GM19193 (cell line): ENCODE results near the gene HMX3.

Experiments
- POLR2A ChIP-seq: IDR thresholded peaks from 4 replicates; pipeline ENCODE4 v1.6.1; 2011; ENCODE audit not compliant: insufficient read depth, insufficient read length; ENCODE audit errors: extremely low read depth

The HMX3 gene

GRCh38 chr10:123135415-123136141 is at the start of gene HMX3:
Gene HMX3 (plus strand): TSS chr10:123135970. CDS start chr10:123136051, 81 bp downstream.
- TF ChIP-seq POLR2A: no peak

- no peak for TF ChIP-seq POLR2A
These were observed 49.5 kb upstream of the HMX3 start for GRCh38 chr10:123086281-123086680.

DNA sequence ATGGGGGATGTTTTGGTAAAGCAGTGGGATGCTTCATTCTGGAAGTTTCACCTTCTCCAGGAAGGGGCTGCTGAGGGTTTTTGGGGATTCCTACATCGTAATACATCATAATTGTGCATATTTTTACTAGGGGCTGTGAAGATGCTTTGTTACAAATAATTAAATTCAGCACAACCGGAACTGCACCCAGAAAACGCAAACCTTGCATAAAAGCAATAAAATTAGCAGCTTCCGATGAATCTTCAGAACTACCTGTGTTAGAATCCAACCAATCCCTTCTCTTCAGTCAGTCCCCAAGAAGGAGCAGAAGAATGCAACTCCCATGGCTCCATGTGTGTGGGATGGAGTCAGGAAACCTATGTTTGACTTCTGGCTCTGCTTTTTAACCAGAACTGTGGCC is 48.4 kb upstream of the HMX3 start:
- no peak for TF ChIP-seq POLR2A

DNA sequence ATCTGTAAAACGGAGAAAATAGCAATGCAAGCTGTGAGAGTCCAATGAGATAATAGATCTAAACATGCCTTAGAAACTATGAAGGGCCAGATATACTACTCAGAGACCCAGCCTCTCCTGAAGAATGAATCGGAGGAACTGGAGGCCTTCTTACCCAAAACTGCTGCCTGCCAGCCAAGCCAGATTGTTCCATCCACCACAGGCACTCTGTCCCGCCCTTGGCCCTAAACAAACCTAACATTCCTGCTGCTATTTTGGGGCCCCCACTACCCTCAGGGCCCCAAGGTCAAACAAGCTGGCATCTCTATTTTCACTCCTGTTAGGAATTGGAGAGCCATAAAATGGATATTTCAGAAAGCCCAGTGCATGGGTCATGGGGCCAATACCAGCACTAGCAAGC is 48.0 kb upstream of the HMX3 start:
- no peak for TF ChIP-seq POLR2A

DNA sequence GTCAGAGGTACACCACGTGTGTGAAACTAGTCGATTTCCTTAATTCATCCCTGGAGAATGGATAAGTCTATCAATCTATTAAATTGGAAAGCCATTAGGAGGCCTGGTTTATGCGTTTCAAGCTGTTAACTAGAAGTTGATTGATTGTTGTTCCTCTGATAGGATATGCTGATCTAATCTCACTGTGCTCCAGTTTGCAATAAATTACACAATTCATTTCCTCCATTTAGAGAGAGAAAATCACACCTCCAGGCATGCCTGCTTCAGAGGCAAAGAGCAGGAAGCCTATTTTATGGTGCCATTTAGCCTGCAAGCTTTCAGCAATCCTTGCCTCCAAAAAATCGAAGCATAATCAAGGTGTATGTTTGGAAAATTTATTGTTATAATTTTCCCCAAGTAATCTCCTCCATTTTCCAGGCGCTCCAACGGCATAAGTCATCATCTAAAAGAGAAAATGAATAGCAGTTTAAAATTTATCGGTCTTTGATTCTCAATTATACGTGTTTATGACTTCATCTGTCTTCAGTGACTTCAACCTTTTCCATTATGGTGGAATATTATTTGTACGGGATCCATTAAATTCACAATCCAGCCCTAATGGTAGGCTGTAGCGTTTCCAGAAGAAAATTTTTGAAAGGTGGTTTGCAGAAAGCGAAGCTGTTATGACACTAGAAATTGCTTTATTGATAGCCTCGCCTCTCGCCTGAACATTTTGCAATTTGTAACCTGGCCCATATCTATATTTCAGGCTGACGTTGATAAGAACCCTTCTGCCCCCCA is 42.9 kb upstream of the HMX3 start:
- no peak for TF ChIP-seq POLR2A

- TF ChIP-seq POLR2A: no peak
These were observed 42.3 kb upstream of the HMX3 start for GRCh38 chr10:123093489-123093888.

DNA sequence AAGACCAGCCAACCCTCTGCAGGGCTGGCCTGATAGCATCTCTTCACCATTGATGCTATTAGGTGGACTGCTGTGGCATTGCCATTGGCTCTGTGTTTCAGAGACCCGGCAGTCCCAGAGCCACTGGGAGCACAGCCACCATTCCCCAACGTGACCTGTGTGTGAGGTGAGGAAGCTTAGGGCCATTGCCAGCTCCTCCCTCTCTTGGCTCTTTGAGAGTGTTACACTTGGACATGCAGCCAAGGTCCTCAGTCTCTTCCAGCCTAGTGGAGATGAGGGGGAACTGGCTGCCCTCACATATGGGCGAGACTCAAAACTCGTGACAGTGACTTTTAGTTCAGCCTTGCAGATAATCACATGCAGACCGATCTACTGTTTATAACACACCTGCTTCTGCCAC is 39.3 kb upstream of the HMX3 start:
- TF ChIP-seq POLR2A: no peak

DNA sequence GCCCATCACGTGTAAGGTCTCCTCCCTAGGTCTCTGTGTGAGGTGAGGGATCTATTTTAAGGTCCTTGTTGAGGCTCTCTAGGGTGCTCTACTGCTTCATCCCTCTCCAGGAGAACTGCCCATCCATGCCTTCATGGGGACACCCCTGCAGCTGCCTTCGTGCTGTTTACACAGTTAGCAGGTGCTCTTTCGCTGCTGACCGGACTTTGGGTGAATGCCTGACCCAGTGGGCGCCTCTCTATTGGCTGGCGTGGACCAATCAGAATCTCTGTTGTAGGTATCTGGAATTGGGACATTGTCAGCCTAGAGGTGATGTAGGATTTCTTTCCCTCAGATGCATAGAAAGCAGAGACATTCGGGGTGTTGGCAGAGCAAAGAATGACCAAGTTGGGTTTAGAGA is 38.7 kb upstream of the HMX3 start:
- no peak for TF ChIP-seq POLR2A

- TF ChIP-seq POLR2A: no peak
These were observed 35.6 kb upstream of the HMX3 start for GRCh38 chr10:123100030-123100762.

DNA sequence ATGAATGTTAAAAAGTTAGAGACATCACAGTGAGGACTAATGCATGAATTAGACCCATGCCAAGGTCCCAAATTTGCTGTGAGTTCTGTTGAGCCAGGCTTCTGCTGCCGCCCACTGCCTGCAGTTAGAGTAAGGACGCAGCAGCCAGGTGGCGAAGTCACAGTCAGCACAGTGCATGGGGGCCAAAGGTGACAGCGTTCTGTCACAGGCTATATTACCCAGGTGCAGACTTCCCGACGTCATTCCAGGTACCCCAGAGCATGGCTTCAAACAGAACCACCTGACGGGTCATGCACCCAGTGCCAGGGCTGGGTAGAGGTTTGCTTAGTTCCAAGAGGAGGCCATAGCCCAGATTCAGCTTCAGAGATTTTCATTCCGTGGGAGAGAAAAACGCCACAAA is 33.9 kb upstream of the HMX3 start:
- TF ChIP-seq POLR2A: no peak

GRCh38 chr10:123102673-123103072 is 33.1 kb upstream of the HMX3 start:
- TF ChIP-seq POLR2A: no peak

- no peak for TF ChIP-seq POLR2A
These were observed 31.8 kb upstream of the HMX3 start for GRCh38 chr10:123103944-123104343.

GRCh38 chr10:123109466-123109865 is 26.3 kb upstream of the HMX3 start:
- TF ChIP-seq POLR2A: no peak

GRCh38 chr10:123117644-123118417 is 17.9 kb upstream of the HMX3 start:
- TF ChIP-seq POLR2A: no peak

DNA sequence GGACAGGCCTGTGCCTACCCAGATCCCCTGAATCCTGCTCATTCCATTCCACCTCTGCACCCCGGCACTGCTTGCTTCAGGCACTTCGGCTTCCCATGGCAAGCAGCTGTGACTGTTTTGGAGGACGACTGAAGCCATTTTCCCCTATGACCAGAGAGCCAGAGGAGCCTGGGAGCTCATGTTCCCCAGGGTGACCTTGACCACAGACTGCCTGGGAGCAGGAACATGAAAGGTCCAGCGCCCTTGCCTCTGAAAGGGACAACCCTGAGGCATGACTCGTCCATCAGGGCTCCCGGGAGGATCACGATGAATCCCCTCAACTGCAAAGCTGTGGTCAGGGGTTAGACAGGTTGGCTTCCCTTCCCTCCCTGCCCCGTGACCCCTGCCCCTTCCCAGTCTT is 16.7 kb upstream of the HMX3 start:
- no peak for TF ChIP-seq POLR2A
